Activated CD8-positive, alpha-beta memory T cell treated with anti-CD3 and anti-CD28 coated beads, Interleukin-2, amount 10 ng/mL, durations not matched to agents 7 days and 5 days (primary cell): ENCODE data around the gene COX7A2L. TPM values are rescaled to one million over a fixed set of nuclear protein-coding genes. Genes with fewer than 3 reads are reported as not detected.
A peak's percentile ranks its signal among the peaks of the same experiment; 100 is the strongest.
"Not testable (repeated sequence)": the region's sequence is repeated elsewhere in the genome, so short reads cannot be mapped to it uniquely, and the experiment has no call there.

Experiments used
- ATAC-seq: fragments of 150-1000 bp; cut with Tn5 transposase; one replicate; pipeline ENCODE4 v1.10.0; 2021; ENCODE audit warnings: moderate library complexity
- CTCF ChIA-PET: fragments of 350-600 bp; sonication (Branson Sonifier 250); formaldehyde crosslinking; loops from one replicate; lab custom pipeline; 2021; ENCODE audit warnings: antibody characterized with exemption; lab: Charles Lee
- DNase-seq: peaks from one replicate; pipeline ENCODE4 v3.0.0-alpha.2; 2020
- H3K27ac Mint-ChIP-seq: one replicate; pipeline ENCODE4 v1.8.0; 2021; ENCODE audit warnings: mild to moderate bottlenecking, mixed read lengths
- H3K27me3 Mint-ChIP-seq: one replicate; pipeline ENCODE4 v1.8.0; 2021; ENCODE audit warnings: mixed read lengths
- H3K36me3 Mint-ChIP-seq: one replicate; pipeline ENCODE4 v1.8.0; 2021; ENCODE audit warnings: mild to moderate bottlenecking, mixed read lengths
- H3K4me1 Mint-ChIP-seq: one replicate; pipeline ENCODE4 v1.8.0; 2021; ENCODE audit warnings: mixed read lengths
- H3K4me3 Mint-ChIP-seq: one replicate; pipeline ENCODE4 v1.8.0; 2021; ENCODE audit warnings: mild to moderate bottlenecking, moderate library complexity, mixed read lengths
- H3K9me3 Mint-ChIP-seq: one replicate; pipeline ENCODE4 v1.8.0; 2022; ENCODE audit warnings: low read depth, mixed read lengths
- total RNA-seq, 2 experiments: library from RNA; stranded (reverse); gene quantifications; one replicate each; pipeline ENCODE4 v1.2.3, GENCODE V29; 2021

The COX7A2L gene
- total RNA-seq, 2 experiments from 2014 or later, result 80.0 to 92.6 TPM

DNA sequence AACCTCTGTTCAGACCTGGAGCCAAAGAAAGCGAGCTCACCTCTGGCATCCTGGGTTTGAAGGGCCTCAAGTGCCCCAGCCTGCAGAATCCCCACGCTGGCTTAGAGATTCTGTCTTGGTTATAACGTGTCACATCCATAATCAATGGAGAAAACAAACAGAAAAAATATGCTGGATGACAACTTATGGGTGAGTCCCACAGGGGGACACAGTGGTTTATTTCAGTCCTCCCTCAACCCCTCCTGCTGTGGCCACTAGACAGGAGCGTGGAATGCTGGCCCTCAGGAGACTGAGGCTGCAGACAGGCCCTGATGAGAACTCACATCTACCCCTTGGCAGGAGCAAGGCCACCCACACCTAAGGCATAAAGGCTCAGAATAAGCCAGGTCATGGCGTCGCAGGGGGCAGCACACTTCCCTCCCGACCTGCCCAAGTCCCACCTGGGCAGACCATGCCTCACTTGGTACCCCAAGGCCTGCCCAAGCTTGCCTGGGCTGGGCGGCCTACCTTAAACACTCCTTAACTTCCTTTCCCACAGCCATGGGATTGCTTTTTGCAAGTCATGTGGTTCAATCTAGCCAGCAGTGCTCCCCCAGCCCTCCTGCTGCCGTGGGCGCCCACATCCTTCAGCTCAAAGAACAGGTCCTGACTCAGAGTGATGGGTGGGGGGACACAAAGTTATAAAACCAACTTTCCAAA, 19.9 kb downstream of the COX7A2L start:
- DNase-seq (no peak), ATAC-seq (no peak)
- Mint-ChIP-seq H3K27ac (peak overlapping the region; percentile 41), H3K36me3 (peaks cover 57% of the 10 kb centered on the region), H3K4me3 (no peak overlapping the region), H3K9me3 (no peaks in the 10 kb centered on the region), H3K27me3 (no peaks in the 10 kb centered on the region), H3K4me1 (peaks cover 29% of the 10 kb centered on the region)
- CTCF ChIA-PET, result interaction anchor here (1.2 to 1.3 kb wide), 2 partner anchors 9 to 254 kb away, joined by 3 to 4 read pairs; no protein-coding TSS in a partner anchor

DNA sequence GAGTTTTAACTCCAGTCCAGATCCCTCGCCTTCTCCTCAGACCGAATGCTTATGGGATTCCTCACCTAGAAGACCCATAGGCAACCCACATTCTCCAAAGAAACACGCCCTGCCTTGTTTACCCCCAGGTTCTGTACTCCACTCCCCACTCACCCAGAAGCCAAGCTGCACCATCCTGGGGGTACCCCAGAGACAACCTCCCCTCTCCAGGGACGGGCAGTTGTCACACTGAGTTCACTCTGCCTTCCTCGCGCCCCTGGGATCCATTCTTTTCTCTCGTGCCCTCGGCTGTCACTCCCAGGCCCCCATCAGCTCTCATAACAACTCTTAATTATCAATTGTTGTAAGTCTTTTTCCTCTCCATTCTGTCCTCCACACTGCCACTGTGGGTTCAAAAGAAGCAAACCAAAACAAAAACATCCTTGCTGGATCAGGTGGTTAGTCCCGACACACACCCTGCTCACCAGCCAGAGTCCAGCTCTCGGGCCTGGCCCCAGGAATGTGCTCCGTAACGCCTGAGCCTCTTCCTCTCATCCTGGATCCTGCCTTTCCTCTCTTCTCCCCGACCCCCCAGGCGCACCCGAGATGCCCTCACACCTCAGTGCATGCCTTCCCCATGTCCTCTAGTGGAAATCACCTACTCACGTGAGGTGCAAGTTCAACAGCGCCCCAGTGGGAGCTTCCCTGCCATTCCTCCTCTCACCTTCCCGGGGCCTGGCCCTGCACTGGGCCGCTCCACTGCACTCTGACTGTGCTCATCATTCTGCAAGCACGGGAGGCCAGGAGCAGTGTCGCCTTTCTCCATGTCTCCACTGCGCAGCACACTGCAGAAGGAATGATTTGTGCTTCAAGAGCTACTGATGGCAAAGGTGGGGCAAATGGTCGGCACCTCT, 20.7 kb downstream of the COX7A2L start:
- CTCF ChIA-PET, result interaction anchor here (1.3 kb wide), 1 partner anchor 8 kb away, joined by 3 read pairs; no protein-coding TSS in a partner anchor
- Mint-ChIP-seq H3K9me3 (no peaks in the 10 kb centered on the region), H3K36me3 (peaks cover 59% of the 10 kb centered on the region), H3K4me3 (no peak overlapping the region), H3K4me1 (peaks cover 29% of the 10 kb centered on the region), H3K27me3 (no peaks in the 10 kb centered on the region), H3K27ac (peak overlapping the region; percentile 22)
- DNase-seq (no peak), ATAC-seq (no peak)

DNA sequence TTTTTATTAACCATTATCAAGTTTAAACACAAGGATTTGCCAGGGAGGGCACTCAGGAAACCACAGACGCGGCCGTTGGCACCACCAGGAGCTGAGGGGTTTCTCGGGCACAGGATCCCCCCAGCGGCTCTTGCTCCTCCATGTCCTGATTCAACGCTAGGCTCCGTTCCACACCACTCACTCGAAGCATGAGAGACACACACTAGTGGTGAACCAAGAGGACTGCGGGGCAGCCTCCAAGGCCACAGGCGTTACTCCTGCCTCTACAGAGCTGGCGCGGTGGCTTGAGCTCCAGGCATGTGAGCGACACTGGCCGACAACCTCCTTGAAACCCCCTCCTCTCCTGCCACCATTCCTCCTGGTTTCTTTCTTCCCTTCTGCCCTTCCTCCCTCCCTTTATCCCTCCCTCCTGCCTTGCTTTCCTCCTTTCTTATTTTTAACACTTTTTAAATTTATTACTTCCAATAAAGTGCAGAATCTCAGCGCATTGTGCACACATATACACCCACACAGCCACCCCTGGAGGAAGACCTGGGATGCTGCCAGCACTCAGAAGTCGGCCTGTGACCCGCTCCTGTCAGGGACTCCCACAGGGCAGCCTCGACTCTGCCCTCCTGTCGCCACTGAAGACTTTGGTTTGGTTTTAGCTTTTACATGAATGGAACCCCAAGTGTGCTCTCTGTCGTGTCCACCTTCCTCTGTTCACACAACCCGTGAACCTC, 21.7 kb downstream of the COX7A2L start:
- Mint-ChIP-seq H3K36me3 (peaks cover 58% of the 10 kb centered on the region), H3K27me3 (no peaks in the 10 kb centered on the region), H3K27ac (no peak overlapping the region), H3K9me3 (no peaks in the 10 kb centered on the region), H3K4me3 (no peak overlapping the region), H3K4me1 (peaks cover 29% of the 10 kb centered on the region)
- CTCF ChIA-PET, result no interaction called here
- ATAC-seq (no peak), DNase-seq (no peak)

DNA sequence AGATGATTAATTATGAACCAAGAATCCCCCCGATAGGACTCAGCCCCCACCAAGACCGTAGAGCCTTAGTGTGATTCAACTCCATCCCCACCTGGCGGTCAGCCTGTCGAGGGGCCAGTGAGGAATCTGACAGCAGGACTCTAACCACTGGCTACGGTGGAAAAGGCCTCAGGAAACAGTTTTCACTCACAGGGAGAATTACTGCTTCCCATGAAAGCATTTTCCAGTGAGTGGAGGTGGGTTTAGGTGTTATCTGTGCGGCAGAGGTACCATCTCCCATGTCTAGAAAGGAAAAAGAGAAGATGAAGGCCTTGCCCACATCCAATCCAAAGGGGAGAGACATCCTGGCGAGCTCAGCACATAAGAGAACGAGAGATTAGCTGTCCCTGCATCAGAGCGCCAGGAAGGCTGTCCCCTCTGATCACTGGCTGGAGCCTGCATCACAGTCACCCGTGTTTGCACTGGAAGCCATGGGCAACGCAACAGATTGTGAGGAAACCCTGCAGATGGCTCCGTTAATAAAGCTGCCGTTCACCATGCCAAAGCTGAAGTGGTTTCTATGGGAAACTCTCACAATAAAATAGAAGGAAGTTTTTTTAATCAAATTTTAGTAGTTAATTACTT, 22.3 kb downstream of the COX7A2L start:
- H3K9me3 Mint-ChIP-seq, result no peaks in the 10 kb centered on the region
- H3K36me3 Mint-ChIP-seq, result peaks cover 60% of the 10 kb centered on the region
- DNase-seq, result no peak
- CTCF ChIA-PET, result no interaction called here
- H3K27ac Mint-ChIP-seq, result no peak overlapping the region
- ATAC-seq, result no peak
- H3K27me3 Mint-ChIP-seq, result no peaks in the 10 kb centered on the region
- H3K4me3 Mint-ChIP-seq, result no peak overlapping the region
- H3K4me1 Mint-ChIP-seq, result peaks cover 27% of the 10 kb centered on the region

DNA sequence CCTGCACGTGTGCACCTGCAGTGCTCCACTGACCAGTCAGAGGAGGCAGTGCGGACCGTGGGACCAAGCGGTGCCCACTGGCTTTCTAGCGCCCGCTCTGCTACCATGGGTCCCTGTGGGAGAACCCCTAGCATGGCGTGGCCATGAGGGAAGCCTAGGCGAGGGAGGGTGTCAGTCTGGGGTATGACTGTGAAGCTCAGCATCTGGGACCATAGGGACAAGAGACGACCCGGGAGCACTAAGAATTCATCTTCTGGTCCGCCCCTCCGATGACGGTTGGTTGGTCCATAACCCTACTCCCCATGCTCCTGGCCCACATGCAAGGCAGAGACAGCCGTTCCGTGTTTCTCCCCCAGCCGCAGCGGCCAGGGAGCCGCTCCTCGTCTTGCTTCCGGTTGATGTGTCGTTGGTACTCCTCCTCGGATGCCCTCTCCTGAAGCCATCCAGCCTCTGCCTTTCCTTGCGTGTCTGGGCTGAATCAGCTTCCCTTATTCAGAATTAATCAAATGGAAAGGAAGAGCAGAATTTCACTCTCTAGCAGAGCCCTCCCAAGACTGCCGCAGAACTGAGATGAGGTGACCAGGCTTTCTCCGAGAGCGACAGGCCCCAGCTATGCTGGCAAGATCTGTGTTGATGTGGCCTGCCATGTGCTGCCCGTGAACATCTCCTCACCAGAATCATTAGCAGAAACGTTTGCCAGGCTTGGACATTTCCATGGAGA, 23.0 kb downstream of the COX7A2L start:
- Mint-ChIP-seq H3K4me3 (no peak overlapping the region), H3K36me3 (peaks cover 61% of the 10 kb centered on the region), H3K27me3 (no peaks in the 10 kb centered on the region), H3K4me1 (peaks cover 21% of the 10 kb centered on the region), H3K27ac (no peak overlapping the region), H3K9me3 (no peaks in the 10 kb centered on the region)
- DNase-seq, result no peak
- CTCF ChIA-PET, result no interaction called here
- ATAC-seq, result no peak

DNA sequence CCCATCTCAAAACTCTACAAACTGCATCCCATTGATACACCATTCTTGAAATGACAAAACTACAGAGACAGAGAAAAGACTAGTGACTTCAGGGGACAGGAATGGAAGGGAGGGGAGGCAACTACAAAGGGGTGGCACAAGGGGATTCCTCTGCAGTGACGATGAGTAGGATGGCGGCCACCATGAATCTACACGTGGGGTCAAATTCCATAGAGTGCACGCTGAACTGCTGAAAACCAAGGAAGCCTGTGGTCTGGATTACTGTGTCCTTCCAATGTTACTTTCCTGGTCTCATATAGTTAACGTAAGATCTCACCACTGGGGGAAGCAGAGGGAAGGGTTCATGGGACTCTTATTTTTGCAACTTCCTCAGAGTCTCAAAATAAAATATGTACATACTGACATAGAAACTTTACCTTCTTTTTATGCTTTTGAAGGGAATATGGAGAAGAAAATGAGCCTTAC, 23.6 kb downstream of the COX7A2L start:
- Mint-ChIP-seq H3K4me3 (no peak overlapping the region), H3K4me1 (peaks cover 14% of the 10 kb centered on the region), H3K27me3 (no peaks in the 10 kb centered on the region), H3K9me3 (no peaks in the 10 kb centered on the region), H3K36me3 (peaks cover 65% of the 10 kb centered on the region), H3K27ac (peak overlapping the region; percentile 33)
- CTCF ChIA-PET, result no interaction called here
- ATAC-seq (no peak), DNase-seq (no peak)

DNA sequence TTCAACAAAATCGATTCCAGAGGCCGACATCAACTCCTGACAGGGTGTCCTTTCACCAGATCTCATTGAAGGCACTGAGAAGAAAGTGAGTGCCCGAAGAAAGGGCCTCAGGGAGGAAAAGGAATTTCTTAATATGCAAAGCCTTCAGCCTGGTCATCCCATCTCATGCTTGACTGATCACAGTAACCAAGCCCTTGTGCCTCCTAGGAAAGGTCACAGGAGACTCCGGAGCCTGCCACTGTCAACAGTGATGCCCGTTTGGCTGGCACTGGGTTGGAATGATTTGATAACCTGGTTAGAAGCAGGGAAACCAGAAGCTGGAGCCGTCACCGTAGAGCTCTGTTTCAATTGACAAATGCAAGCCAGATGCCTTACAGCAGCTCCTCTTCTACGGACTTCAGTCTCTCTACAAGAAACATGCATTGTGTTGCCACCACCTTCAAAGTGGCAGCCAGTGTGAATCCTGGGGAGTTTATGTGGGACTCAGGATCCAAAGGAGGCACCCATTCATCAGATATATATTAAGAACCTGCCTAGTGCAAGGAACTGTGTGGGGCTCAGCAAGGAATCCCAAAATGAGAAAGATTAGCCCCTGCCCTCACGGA, 24.6 kb downstream of the COX7A2L start:
- DNase-seq (no peak), ATAC-seq (no peak)
- Mint-ChIP-seq H3K27me3 (no peaks in the 10 kb centered on the region), H3K9me3 (no peaks in the 10 kb centered on the region), H3K27ac (no peak overlapping the region), H3K4me3 (no peak overlapping the region), H3K36me3 (peaks cover 71% of the 10 kb centered on the region), H3K4me1 (peaks cover 5% of the 10 kb centered on the region)
- CTCF ChIA-PET, result no interaction called here

DNA sequence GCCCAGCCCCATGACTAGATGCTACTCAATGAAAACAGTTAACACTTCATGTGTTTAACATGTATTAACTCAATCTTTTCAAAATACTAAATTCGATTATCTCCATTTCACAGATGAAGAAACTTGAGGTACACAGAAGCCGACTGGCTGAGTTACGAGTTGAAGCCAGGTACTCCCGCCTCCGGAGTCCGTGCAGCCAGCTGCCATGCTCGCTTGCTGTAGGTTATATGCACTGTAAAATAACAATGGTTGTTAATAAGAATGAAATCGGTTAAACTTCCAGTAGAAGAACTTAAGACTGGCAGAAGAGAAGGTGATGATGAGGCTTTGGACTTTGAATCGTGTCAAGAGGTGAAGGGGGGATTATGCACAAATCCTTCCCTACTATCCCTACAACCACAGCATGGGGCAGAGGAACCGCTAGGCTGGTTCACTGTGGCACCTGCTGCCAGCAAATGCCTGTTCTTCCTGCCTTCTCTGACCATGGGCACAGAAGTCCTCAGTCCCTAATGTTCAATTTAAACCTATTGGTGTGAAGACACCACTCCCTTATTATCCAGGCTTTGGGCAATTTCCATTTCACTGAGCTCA, 25.4 kb downstream of the COX7A2L start:
- CTCF ChIA-PET, result no interaction called here
- Mint-ChIP-seq H3K9me3 (no peaks in the 10 kb centered on the region), H3K27ac (no peak overlapping the region), H3K4me3 (no peak overlapping the region), H3K4me1 (no peaks in the 10 kb centered on the region), H3K27me3 (no peaks in the 10 kb centered on the region), H3K36me3 (peaks cover 65% of the 10 kb centered on the region)
- no peak for ATAC-seq
- no peak for DNase-seq

DNA sequence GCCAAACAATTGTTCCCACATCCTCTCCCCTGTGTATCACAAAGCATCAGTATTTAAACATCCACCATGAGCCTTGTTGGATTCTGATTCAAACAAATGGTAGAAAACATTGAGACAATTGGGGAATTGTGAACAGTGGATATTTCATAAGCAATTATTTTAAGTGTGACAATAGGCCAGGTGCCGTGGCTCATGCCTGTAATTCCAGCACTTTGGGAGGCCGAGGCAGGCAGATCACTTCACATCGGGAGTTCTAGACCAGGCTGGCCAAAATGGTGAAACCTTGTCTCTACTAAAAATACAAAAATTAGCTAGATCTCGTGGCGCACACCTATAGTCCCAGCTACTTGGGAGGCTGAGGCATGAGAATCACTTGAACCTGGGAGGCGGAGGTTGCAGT, 26.2 kb downstream of the COX7A2L start:
- H3K4me1 Mint-ChIP-seq, H3K27me3 Mint-ChIP-seq, H3K27ac Mint-ChIP-seq, ATAC-seq, H3K4me3 Mint-ChIP-seq, CTCF ChIA-PET, H3K9me3 Mint-ChIP-seq, DNase-seq: not testable (repeated sequence)
- peaks cover 60% of the 10 kb centered on the region for H3K36me3 Mint-ChIP-seq

DNA sequence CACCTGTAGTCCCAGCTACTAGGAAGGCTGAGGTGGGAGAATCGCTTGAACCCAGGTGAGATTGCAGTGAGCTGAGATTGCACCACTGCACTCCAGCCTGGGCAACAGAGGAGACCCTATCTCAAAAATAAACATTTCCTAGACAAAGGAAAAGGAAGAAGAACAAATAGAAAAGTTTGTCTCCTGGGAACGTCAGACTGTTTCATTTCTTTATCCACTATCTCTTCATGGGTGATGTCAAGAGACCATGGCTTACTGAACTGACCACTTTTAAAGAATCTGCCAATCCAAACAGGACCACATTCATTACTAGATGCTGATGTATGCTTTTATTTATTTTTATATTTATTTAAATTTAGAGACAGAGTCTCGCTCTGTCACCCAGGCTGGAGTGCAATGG, 26.8 kb downstream of the COX7A2L start:
- CTCF ChIA-PET, result no interaction called here
- no peak overlapping the region for H3K27ac Mint-ChIP-seq

DNA sequence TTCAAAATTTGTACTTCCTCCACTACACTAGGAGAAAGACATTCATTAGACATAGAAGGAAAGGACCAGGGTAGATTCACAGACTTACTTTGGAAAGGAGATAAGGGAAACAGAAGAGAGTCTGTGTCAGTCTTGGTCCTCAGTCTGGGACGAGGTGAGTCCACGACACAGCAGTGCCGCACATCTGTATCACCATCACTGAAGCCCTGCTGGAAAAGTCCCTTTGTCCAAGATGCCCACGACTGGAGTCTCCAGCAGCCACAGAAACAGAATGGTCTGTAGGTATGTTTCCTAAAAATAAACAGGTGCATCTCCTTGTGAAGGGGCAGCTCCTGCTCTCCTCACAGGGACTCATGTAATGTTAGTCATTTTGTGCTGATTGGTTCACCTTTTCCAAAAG, 27.4 kb downstream of the COX7A2L start:
- no peak for ATAC-seq
- H3K4me3 Mint-ChIP-seq, result no peak overlapping the region
- no peaks in the 10 kb centered on the region for H3K4me1 Mint-ChIP-seq
- no peak for DNase-seq
- H3K9me3 Mint-ChIP-seq, result no peaks in the 10 kb centered on the region
- H3K27ac Mint-ChIP-seq, result peak overlapping the region; percentile 12
- no peaks in the 10 kb centered on the region for H3K27me3 Mint-ChIP-seq
- peaks cover 59% of the 10 kb centered on the region for H3K36me3 Mint-ChIP-seq
- CTCF ChIA-PET, result no interaction called here

More for the DNA sequence above, 26.8 kb downstream of the COX7A2L start:
- H3K9me3 Mint-ChIP-seq, result no peaks in the 10 kb centered on the region
- H3K36me3 Mint-ChIP-seq, result peaks cover 63% of the 10 kb centered on the region
- no peak overlapping the region for H3K4me3 Mint-ChIP-seq
- no peaks in the 10 kb centered on the region for H3K4me1 Mint-ChIP-seq
- DNase-seq (no peak), ATAC-seq (no peak)
- H3K27me3 Mint-ChIP-seq, result no peaks in the 10 kb centered on the region

DNA sequence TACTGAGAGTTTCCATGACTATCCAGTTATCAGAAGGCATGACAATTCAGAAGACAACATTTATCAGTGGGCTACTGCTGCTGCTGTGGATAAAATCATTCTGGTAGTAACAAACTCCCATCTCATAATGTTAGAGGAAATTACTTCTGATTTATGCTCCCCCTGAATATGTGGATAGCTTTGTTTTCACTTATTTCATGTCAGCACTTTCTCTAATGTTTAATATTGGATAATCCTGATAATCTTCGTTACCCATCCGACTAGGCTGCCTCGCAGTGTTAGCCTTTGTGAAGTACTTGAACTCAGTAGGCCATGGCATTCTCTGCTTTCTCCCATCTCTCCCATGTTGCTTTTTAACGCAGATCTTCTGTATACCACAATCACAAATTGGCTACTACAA, 28.4 kb downstream of the COX7A2L start:
- no peaks in the 10 kb centered on the region for H3K9me3 Mint-ChIP-seq
- H3K27ac Mint-ChIP-seq, result no peak overlapping the region
- ATAC-seq (no peak), DNase-seq (no peak)
- no peaks in the 10 kb centered on the region for H3K27me3 Mint-ChIP-seq
- peaks cover 3% of the 10 kb centered on the region for H3K4me1 Mint-ChIP-seq
- CTCF ChIA-PET, result interaction anchor here (1.0 kb wide), 1 partner anchor 8 kb away, joined by 3 read pairs; no protein-coding TSS in a partner anchor
- H3K4me3 Mint-ChIP-seq, result no peak overlapping the region
- H3K36me3 Mint-ChIP-seq, result peaks cover 49% of the 10 kb centered on the region
